ENCODE data around the gene STXBP1.

STXBP1 gene

DNA sequence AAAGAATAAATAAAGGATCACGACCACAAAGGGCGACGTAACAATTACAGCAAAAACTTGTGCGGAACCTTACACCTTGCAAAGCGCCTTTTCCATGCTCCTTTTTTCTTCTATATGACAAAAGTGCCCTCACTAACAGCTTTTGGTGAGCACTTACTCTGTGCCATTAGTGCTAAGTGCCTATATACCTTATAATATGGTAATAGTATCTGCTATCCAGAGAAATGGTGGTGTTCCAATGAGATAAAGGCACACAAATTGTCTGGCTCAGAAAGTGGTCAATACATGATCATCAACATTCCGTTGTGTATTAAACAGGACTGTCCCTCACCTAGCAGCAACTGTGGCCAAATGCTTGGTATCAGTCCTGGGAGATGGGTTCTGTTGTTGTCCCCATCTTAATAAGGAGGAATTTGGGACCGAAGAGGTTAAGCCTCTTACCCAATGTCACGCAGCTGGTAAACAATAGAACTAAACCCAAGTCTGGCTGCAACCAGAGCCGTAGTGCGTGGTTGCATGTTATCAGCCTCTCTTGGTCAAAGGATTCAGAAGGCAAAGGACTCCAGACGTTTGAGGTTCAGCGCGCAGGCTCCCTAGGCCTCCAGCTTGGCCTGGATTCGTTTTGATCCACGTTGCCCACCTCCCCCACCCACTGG, 123.6 kb downstream of the STXBP1 start:
- Histone ChIP-seq H3F3A (ENCODE audit: control insufficient read depth, insufficient read depth) (no peaks in the 10 kb centered on the region; the same call in 1 of the 2 replicates), H3K4me2 (ENCODE audit: low read length) (peak overlapping the region; percentile 80), H3K9me3 (ENCODE audit: control insufficient read depth, insufficient read depth, low read length) (no peaks in the 10 kb centered on the region), H3K9me2 (replicated peaks; ENCODE audit: control insufficient read depth, low read length) (no peaks in the 10 kb centered on the region), H3K79me2 (ENCODE audit: control insufficient read depth, low read length) (no peaks in the 10 kb centered on the region), H4K20me1 (ENCODE audit: control insufficient read depth, insufficient read depth, low read depth, low read length) (no peaks in the 10 kb centered on the region), H3K36me3 (ENCODE audit: control insufficient read depth, low read length) (no peaks in the 10 kb centered on the region; the same call in 1 of the 2 replicates), H3K4me1 (ENCODE audit: control insufficient read depth, low read length) (peaks cover 17% of the 10 kb centered on the region), H3K4me3 (ENCODE audit: low read length) (peak overlapping the region; percentile 85), H3K27ac (ENCODE audit: low read depth, low read length) (no peak overlapping the region), H3K27me3 (ENCODE audit: control insufficient read depth, low read length) (no peaks in the 10 kb centered on the region)
- TF ChIP-seq CTCF (IDR thresholded peaks at IDR 0.05; ENCODE audit: low read depth, low read length, poor library complexity, severe bottlenecking): no peak
- TF ChIP-seq EZH2phosphoT487 (IDR thresholded peaks at IDR 0.05; ENCODE audit: borderline replicate concordance, low read length): no peak

DNA sequence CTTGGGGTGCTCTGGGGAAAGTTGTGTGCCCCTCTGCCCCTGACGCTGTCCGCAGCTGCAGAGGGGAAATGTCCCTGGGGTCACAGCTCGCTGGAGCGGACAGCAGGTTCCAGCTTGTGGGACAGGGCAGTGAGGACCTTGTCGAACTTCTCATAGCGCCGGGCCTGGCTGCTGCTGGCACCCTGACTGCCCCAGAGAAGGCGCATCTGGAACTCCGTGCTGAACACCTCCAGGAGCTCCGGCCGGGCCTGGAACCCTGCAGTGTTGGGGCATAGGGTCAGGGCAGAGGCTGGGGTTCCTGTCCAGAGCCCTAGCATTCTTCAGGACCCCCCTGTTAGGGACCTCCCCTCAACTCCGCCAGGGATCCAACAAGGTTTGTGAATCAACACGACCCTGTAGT, 126.6 kb downstream of the STXBP1 start:
- Histone ChIP-seq H3K79me2 (ENCODE audit: control insufficient read depth, low read length) (no peaks in the 10 kb centered on the region), H3F3A (ENCODE audit: control insufficient read depth, insufficient read depth) (no peaks in the 10 kb centered on the region; the same call in 1 of the 2 replicates), H3K27me3 (ENCODE audit: control insufficient read depth, low read length) (no peaks in the 10 kb centered on the region), H3K9me2 (replicated peaks; ENCODE audit: control insufficient read depth, low read length) (no peaks in the 10 kb centered on the region), H3K36me3 (ENCODE audit: control insufficient read depth, low read length) (peaks cover 5% of the 10 kb centered on the region; the same call in 1 of the 2 replicates), H4K20me1 (ENCODE audit: control insufficient read depth, insufficient read depth, low read depth, low read length) (no peaks in the 10 kb centered on the region), H3K4me3 (ENCODE audit: low read length) (no peak overlapping the region), H3K4me2 (ENCODE audit: low read length) (no peak overlapping the region), H3K9me3 (ENCODE audit: control insufficient read depth, insufficient read depth, low read length) (no peaks in the 10 kb centered on the region), H3K27ac (ENCODE audit: low read depth, low read length) (no peak overlapping the region), H3K4me1 (ENCODE audit: control insufficient read depth, low read length) (peaks cover 15% of the 10 kb centered on the region)
- TF ChIP-seq EZH2phosphoT487 (IDR thresholded peaks at IDR 0.05; ENCODE audit: borderline replicate concordance, low read length) (no peak), CTCF (IDR thresholded peaks at IDR 0.05; ENCODE audit: low read depth, low read length, poor library complexity, severe bottlenecking) (no peak)

DNA sequence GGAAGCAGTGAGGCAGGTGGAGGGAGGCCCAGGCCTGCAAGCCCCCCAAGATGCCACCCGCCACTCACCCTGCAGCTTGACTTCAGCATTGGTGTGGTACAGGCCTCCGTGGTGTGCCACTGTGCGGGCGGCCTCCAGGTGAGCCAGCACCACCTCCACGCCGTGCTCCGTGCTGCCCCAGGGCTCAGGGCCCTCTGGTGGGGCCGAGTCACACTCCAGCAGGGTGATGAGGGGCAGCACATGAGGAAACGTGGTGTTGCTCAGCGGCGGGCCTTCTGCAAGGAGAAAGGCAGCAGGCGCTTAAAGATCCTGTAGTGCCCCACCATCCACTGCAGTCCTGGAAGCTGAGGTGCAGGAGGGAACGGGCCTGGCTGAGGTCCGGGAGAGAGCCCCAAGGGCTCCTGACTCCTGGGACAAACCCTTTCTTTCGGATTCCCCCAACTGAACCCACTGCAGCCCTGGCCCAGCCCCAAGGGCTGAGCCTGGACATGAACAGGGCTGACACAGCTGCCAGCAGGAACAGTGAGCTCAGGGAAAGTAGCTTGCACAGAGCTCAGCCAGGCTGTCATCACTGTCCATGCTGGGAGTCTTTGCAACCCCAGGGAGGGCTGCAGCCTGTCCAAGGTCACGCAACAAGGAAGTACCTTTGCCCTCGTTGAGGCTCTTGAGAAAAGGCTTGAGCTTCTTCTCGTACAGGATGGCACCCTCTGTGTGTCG, 127.7 kb downstream of the STXBP1 start:
- no peaks in the 10 kb centered on the region for H3K9me3 ChIP-seq (ENCODE audit: control insufficient read depth, insufficient read depth, low read length)
- no peaks in the 10 kb centered on the region for H3K9me2 ChIP-seq (replicated peaks; ENCODE audit: control insufficient read depth, low read length)
- peaks cover 7% of the 10 kb centered on the region; the same call in 1 of the 2 replicates for H3K36me3 ChIP-seq (ENCODE audit: control insufficient read depth, low read length)
- H3K79me2 ChIP-seq (ENCODE audit: control insufficient read depth, low read length): no peaks in the 10 kb centered on the region
- TF ChIP-seq EZH2phosphoT487 (IDR thresholded peaks at IDR 0.05; ENCODE audit: borderline replicate concordance, low read length) (no peak), CTCF (IDR thresholded peaks at IDR 0.05; ENCODE audit: low read depth, low read length, poor library complexity, severe bottlenecking) (no peak)
- H3K4me2 ChIP-seq (ENCODE audit: low read length): no peak overlapping the region
- no peaks in the 10 kb centered on the region for H4K20me1 ChIP-seq (ENCODE audit: control insufficient read depth, insufficient read depth, low read depth, low read length)
- no peak overlapping the region for H3K27ac ChIP-seq (ENCODE audit: low read depth, low read length)
- no peaks in the 10 kb centered on the region for H3K27me3 ChIP-seq (ENCODE audit: control insufficient read depth, low read length)
- H3F3A ChIP-seq (ENCODE audit: control insufficient read depth, insufficient read depth): no peaks in the 10 kb centered on the region; the same call in 1 of the 2 replicates
- H3K4me1 ChIP-seq (ENCODE audit: control insufficient read depth, low read length): peaks cover 6% of the 10 kb centered on the region
- no peak overlapping the region for H3K4me3 ChIP-seq (ENCODE audit: low read length)
